ENCODE results near the gene MT1H.

- TF ChIP-seq TAF1 (IDR thresholded peaks at IDR 0.05; ENCODE audit: borderline replicate concordance, low read depth, low read length) (no peak), POLR2A (IDR thresholded peaks at IDR 0.05; ENCODE audit: low read depth, low read length) (no peak)
These were observed 3.3 kb downstream of the MT1H start for GRCh38 chr16:56672761-56673536.

Data from GM12892 (cell line).